ENCODE measurements around the gene ZYX. TPM values are rescaled to one million over a fixed set of nuclear protein-coding genes. Genes with fewer than 3 reads are reported as not detected.
"Not testable (repeated sequence)": the region's sequence is repeated elsewhere in the genome, so short reads cannot be mapped to it uniquely, and the experiment has no call there.

The ZYX gene
- total RNA-seq, 1 experiment from 2014 or later = 237 TPM

DNA sequence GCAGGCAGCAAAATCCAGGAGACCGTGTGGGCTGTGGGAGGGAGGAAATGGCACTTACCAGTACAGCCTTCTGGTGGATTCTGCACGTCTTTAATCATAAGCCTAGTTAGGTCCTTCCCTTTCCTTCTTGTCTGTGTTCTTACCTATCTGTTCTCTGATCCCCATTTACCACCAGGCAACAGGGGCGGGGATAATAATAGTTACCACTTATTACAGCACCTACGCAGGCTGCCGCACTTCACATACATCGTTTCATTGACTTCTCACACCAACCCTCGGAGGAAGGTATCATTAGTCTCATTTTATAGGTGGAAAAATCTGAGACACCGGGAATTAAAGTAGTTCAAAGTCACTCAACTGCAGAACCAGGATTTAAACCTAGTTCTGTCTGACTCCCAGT lies 32.0 kb downstream of the ZYX start:
- H3K56ac ChIP-seq (ENCODE audit: insufficient read length, low read depth, low read length) = no peak overlapping the region
- H2BK15ac ChIP-seq (ENCODE audit: low read depth, low read length) = no peak overlapping the region
- no peak overlapping the region for H2BK20ac ChIP-seq (ENCODE audit: low read depth, low read length, poor library complexity, severe bottlenecking)
- H3K27me3 Mint-ChIP-seq (ENCODE audit: low read depth) = no peaks in the 10 kb centered on the region
- H3K27ac Mint-ChIP-seq = peak overlapping the region in 2 of 3 experiments; percentile 12 to 86; a peak in 3 of 7 replicates
- no peaks in the 10 kb centered on the region for H3K9me3 Mint-ChIP-seq
- H3K79me1 ChIP-seq (ENCODE audit: insufficient read depth, low read depth, low read length, poor library complexity, severe bottlenecking) = no peaks in the 10 kb centered on the region
- TF ChIP-seq CTCF (conservative IDR thresholded peaks at IDR 0.05) = no peak
- H3K27ac ChIP-seq (ENCODE audit: insufficient read length, low read depth, low read length) = no peak overlapping the region
- H3K4ac ChIP-seq (ENCODE audit: low read depth, low read length) = no peak overlapping the region
- no peak overlapping the region for H3T11ph ChIP-seq (ENCODE audit: low read length)
- H2AFZ ChIP-seq (ENCODE audit: low read length) = no peak overlapping the region
- H3K14ac ChIP-seq (ENCODE audit: insufficient read depth, low read length) = peak overlapping the region; percentile 25; the same call in 1 of the 2 replicates
- no CpG with 5 or more reads among the region's 8 CpGs for WGBS (ENCODE audit: extremely low coverage, insufficient read length, low lambda C conversion rate)
- no peak overlapping the region for H2BK120ac ChIP-seq (ENCODE audit: low read depth, low read length, poor library complexity, severe bottlenecking)
- H3K9me3 ChIP-seq (ENCODE audit: control insufficient read depth, low read depth, low read length) = no peaks in the 10 kb centered on the region
- peaks cover 2% of the 10 kb centered on the region for H3K23me2 ChIP-seq (ENCODE audit: insufficient read length, low read depth, low read length, poor library complexity, severe bottlenecking)
- H3K4me2 ChIP-seq (ENCODE audit: insufficient read depth, insufficient read length, low read length) = no peak overlapping the region
- H3K36me3 Mint-ChIP-seq (ENCODE audit: insufficient read depth in 1 of 3, low read depth in 3 of 3) = no peaks in the 10 kb centered on the region; a peak in 1 of 7 replicates
- H3K23ac ChIP-seq (ENCODE audit: insufficient read length, low read depth, low read length) = no peak overlapping the region
- H3K4me3 Mint-ChIP-seq = no peak overlapping the region
- H4K5ac ChIP-seq (ENCODE audit: insufficient read length, low read depth, low read length) = no peak overlapping the region
- H3K9ac ChIP-seq (ENCODE audit: extremely low read depth, insufficient read length, low read length) = no peak overlapping the region
- no peak overlapping the region for H4K8ac ChIP-seq (replicated peaks; ENCODE audit: insufficient read length, low read depth, low read length)
- H4K20me1 ChIP-seq (ENCODE audit: control insufficient read depth, insufficient read depth, insufficient read length) = no peaks in the 10 kb centered on the region
- no peak for DNase-seq
- peaks cover 64 to 66% of the 10 kb centered on the region in 2 experiments for H3K4me1 Mint-ChIP-seq
- H2BK5ac ChIP-seq (ENCODE audit: insufficient read length, low read length) = no peak overlapping the region
- no peak overlapping the region for H2AK5ac ChIP-seq (ENCODE audit: insufficient read length, low read length)
- peaks cover 2% of the 10 kb centered on the region; the same call in 1 of the 2 replicates for H3K79me2 ChIP-seq (ENCODE audit: insufficient read depth, low read length)
- H3K18ac ChIP-seq (ENCODE audit: insufficient read length, low read depth, low read length) = peak overlapping the region; percentile 21
- H4K91ac ChIP-seq (ENCODE audit: insufficient read length, low read depth, low read length) = no peak overlapping the region
- peaks cover 23% of the 10 kb centered on the region for H3K4me1 ChIP-seq (ENCODE audit: insufficient read depth, low read length)
- no peaks in the 10 kb centered on the region for H3K27me3 ChIP-seq (ENCODE audit: insufficient read depth, low read length)
- no peak overlapping the region for H2BK12ac ChIP-seq (ENCODE audit: insufficient read length, low read depth, low read length)

DNA sequence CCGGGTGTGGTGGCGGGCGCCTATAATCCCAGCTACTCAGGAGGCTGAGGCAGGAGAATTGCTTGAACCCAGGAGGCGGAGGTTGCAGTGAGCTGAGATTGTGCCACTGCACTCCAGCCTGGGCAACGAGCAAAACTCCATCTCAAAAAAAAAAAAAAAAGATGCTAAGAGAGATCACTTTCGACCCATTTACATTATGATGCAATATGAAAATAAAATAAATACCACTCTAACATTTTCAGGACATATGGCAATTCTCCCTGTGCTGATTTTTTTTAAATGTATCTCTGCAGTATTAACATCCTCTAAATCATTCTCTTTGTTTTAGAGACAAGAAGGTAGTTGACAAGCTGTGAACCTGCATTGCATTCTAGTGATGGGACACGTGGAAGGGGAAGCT lies 34.1 kb downstream of the ZYX start:
- H3K4me1 ChIP-seq (ENCODE audit: insufficient read depth, low read length) = peaks cover 21% of the 10 kb centered on the region
- H4K5ac ChIP-seq (ENCODE audit: insufficient read length, low read depth, low read length); H3K36me3 Mint-ChIP-seq (ENCODE audit: insufficient read depth in 1 of 3, low read depth in 3 of 3); H3K4me3 Mint-ChIP-seq; H3K23me2 ChIP-seq (ENCODE audit: insufficient read length, low read depth, low read length, poor library complexity, severe bottlenecking); H3K9me3 ChIP-seq (ENCODE audit: control insufficient read depth, low read depth, low read length); H3K79me2 ChIP-seq (ENCODE audit: insufficient read depth, low read length); H3K27me3 ChIP-seq (ENCODE audit: insufficient read depth, low read length); H2BK5ac ChIP-seq (ENCODE audit: insufficient read length, low read length); H3K18ac ChIP-seq (ENCODE audit: insufficient read length, low read depth, low read length); H4K20me1 ChIP-seq (ENCODE audit: control insufficient read depth, insufficient read depth, insufficient read length); H3K79me1 ChIP-seq (ENCODE audit: insufficient read depth, low read depth, low read length, poor library complexity, severe bottlenecking); H3K27me3 Mint-ChIP-seq (ENCODE audit: low read depth); H3K4ac ChIP-seq (ENCODE audit: low read depth, low read length); H3K14ac ChIP-seq (ENCODE audit: insufficient read depth, low read length); H3T11ph ChIP-seq (ENCODE audit: low read length); H4K91ac ChIP-seq (ENCODE audit: insufficient read length, low read depth, low read length); H2BK120ac ChIP-seq (ENCODE audit: low read depth, low read length, poor library complexity, severe bottlenecking); DNase-seq; H3K23ac ChIP-seq (ENCODE audit: insufficient read length, low read depth, low read length); H3K56ac ChIP-seq (ENCODE audit: insufficient read length, low read depth, low read length); H4K8ac ChIP-seq (replicated peaks; ENCODE audit: insufficient read length, low read depth, low read length); H3K4me2 ChIP-seq (ENCODE audit: insufficient read depth, insufficient read length, low read length); H3K9ac ChIP-seq (ENCODE audit: extremely low read depth, insufficient read length, low read length); H2BK15ac ChIP-seq (ENCODE audit: low read depth, low read length); H3K9me3 Mint-ChIP-seq; H2AK5ac ChIP-seq (ENCODE audit: insufficient read length, low read length); H3K27ac ChIP-seq (ENCODE audit: insufficient read length, low read depth, low read length); H2AFZ ChIP-seq (ENCODE audit: low read length); H2BK12ac ChIP-seq (ENCODE audit: insufficient read length, low read depth, low read length); H2BK20ac ChIP-seq (ENCODE audit: low read depth, low read length, poor library complexity, severe bottlenecking): not testable (repeated sequence)
- H3K27ac Mint-ChIP-seq = peak overlapping the region in 2 of 3 experiments; percentile 9 to 28; a peak in 1 of 7 replicates
- peaks cover 61 to 64% of the 10 kb centered on the region in 2 experiments for H3K4me1 Mint-ChIP-seq
- no CpG with 5 or more reads among the region's 7 CpGs for WGBS (ENCODE audit: extremely low coverage, insufficient read length, low lambda C conversion rate)
